Measurements from ENCODE around the gene ABCC3. TPM values are rescaled to one million over a fixed set of nuclear protein-coding genes. Genes with fewer than 3 reads are reported as not detected.
"Not testable (repeated sequence)": the region's sequence is repeated elsewhere in the genome, so short reads cannot be mapped to it uniquely, and the experiment has no call there.

ABCC3 gene
- total RNA-seq, 8 experiments from 2014 or later, result 0.27 to 21.6 (median 0.90) TPM; not detected in 1

DNA sequence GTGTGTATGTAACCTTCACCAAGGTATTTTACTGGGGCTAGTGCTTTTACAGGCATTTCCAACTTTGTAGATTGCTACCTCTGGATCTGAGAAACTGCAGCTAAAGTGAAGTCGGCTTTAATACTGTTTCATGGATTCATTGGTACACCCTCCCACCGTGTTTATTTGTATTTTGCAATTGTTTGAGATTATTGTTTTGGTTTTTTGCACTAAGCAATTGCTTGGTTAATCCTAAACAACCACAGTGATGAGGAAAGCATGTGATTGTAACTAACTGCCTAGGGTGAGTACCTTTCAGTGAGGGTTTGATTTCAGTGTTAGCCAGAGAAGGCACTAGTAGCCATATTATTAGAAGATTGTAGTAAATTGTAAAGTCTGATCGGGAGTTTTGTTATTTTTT, 88.1 kb downstream of the ABCC3 start:
- no peak for ATAC-seq (replicated peaks in 6 of 8)
- Histone ChIP-seq H3K4me3 (peak overlapping the region in 1 of 5 donors; percentile 2), H3K27ac (no peak overlapping the region), H3K4me1 (replicated peaks in 1 of 2) (peaks cover 14 to 17% of the 10 kb centered on the region in 2 donors)
- in situ Hi-C loops (cut with MboI; ENCODE audit: low pct_unique_long_range_greater_than_20kb in 2 of 9, low sequenced_read_pairs in 9 of 9, unreplicated experiment in 9 of 9), result no loop called here
- 0 to 100% (median 63%) methylated on average over 1 to 3 of the region's 3 CpGs for WGBS, 10 experiments

DNA sequence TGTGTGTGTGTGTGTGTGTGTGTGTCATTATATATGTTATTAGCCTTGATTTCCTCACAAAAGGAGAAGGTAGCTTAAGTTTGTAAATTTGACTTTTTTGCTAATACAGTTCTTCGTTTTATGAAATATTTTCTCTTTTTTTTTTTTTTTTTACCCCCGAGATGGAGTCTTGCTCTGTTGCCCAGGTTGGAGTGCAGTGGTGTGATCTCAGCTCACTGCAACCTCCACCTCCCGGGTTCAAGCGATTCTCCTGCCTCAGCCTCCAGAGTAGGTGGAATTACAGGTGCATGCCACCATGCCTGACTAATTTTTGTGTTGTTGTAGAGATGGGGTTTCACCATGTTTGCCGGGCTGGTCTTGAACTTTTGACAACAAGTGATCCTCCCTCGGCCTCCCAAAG, 89.9 kb downstream of the ABCC3 start:
- in situ Hi-C loops (cut with MboI; ENCODE audit: low pct_unique_long_range_greater_than_20kb in 2 of 9, low sequenced_read_pairs in 9 of 9, unreplicated experiment in 9 of 9); ATAC-seq (replicated peaks in 6 of 8); H3K27ac ChIP-seq; H3K4me3 ChIP-seq: not testable (repeated sequence)
- peaks cover 10 to 13% of the 10 kb centered on the region in 2 donors for H3K4me1 ChIP-seq (replicated peaks in 1 of 2)
- 80 to 100% (median 90%) methylated on average over 1 to 4 of the region's 6 CpGs for WGBS, 10 experiments

DNA sequence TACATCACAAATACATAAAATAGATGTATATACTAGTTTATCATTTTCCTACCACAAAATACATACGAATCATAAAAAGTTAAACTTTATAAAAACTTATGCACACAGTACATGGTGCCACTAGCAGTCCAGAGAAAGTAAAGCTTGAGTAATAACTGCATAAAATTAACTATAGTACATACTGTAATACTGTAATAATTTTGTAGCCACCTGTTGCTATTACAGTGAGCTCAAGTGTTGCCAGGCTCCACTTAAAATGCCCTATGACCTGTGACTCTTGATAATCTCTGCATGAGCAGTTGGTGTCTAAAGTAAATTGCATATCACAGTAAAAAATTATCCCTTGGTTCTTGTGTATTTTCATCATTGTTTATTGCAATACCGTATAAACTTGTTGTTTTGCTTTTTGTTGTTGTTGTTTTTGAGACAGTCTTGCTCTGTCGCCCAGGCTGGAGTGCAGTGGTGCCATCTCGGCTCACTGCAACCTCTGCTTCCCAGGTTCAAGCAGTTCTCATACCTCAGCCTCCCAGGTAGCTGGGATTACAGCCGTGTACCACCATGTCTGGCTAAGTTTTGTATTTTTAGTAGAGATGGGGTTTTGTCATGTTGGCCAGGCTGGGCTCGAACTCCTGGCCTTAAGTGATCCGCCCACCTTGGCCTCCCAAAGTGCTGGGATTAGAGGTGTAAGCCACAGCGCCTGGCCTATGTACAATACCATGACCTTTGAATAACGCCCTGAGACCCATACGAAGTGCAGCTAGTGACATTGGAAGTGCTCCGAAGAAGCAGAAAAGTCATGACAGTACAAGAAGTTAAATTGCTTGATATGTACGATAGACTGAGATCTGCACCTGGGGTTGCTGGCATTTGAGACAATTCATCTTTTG, 91.3 kb downstream of the ABCC3 start:
- Histone ChIP-seq H3K4me1 (replicated peaks in 1 of 2) (peaks cover 10 to 13% of the 10 kb centered on the region in 2 donors), H3K27ac (no peak overlapping the region), H3K4me3 (no peak overlapping the region)
- 69 to 100% (median 92%) methylated on average over 4 to 11 of the region's 12 CpGs for whole genome bisulfite sequencing, 10 experiments
- in situ Hi-C loops (cut with MboI; ENCODE audit: low pct_unique_long_range_greater_than_20kb in 2 of 9, low sequenced_read_pairs in 9 of 9, unreplicated experiment in 9 of 9), result no loop called here
- ATAC-seq (replicated peaks in 6 of 8), result no peak

GRCh38 chr17:50728112-50728429, 93.4 kb downstream of the ABCC3 start:
- in situ Hi-C loops (cut with MboI; ENCODE audit: low pct_unique_long_range_greater_than_20kb in 2 of 9, low sequenced_read_pairs in 9 of 9, unreplicated experiment in 9 of 9), result no loop called here
- WGBS, 10 experiments, result 51 to 100% (median 72%) methylated on average over 1 to 2 of the region's 2 CpGs; no CpG with 5 or more reads in 1 of the 10 experiments
- Histone ChIP-seq H3K4me3 (no peak overlapping the region), H3K4me1 (replicated peaks in 1 of 2) (peaks cover 2 to 3% of the 10 kb centered on the region in 2 donors), H3K27ac (no peak overlapping the region)
- no peak for ATAC-seq (replicated peaks in 6 of 8)

GRCh38 chr17:50728881-50729765, 94.4 kb downstream of the ABCC3 start:
- Histone ChIP-seq H3K4me3 (no peak overlapping the region), H3K4me1 (replicated peaks in 1 of 2) (no peaks in the 10 kb centered on the region), H3K27ac (no peak overlapping the region)
- in situ Hi-C loops (cut with MboI; ENCODE audit: low pct_unique_long_range_greater_than_20kb in 2 of 9, low sequenced_read_pairs in 9 of 9, unreplicated experiment in 9 of 9), result no loop called here
- no peak for ATAC-seq (replicated peaks in 6 of 8)
- 55 to 100% (median 88%) methylated on average over 2 to 5 of the region's 5 CpGs for WGBS, 10 experiments

DNA sequence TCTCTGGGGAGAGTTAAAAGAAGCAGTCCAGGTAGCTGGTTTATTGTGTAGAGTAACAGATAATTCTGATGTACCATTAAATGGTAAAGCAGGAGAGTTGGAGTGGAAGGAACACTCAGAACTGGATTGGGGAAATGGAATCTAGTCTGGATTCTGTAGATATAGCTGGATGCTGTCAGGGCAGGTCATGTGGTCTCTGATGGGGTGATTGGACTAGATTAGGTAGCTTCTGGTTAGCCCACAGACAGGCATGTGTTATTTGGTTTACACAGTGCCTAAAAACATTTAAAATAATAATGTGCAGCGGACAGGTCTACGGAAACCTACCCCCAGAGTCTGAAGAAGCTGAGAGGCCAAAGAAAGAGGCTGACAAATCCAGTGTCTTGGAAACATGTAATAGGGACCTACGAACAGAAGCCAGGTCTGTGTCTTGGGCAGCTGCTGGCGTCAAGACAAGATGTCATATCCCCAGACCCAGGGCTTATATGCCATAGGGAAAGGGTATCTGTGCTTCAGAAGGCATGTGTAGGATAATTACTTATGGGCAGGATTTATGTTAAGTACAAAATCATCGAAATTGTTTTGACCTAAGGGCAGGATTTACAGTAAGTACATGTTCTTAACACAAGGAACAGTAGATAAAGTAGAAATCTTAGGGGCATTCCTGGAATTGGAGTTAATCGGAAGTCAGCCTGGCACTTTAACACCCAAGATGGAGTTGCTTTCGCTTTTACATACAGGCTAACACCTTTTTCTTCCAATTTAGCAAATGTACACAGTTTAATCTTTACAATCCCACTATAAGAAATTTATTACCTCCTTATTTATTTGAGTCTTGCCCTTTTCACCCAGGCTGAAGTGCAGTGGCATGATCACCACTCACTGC, 97.1 kb downstream of the ABCC3 start:
- Histone ChIP-seq H3K4me3 (no peak overlapping the region), H3K27ac (no peak overlapping the region), H3K4me1 (replicated peaks in 1 of 2) (no peaks in the 10 kb centered on the region)
- in situ Hi-C loops (cut with MboI; ENCODE audit: low pct_unique_long_range_greater_than_20kb in 2 of 9, low sequenced_read_pairs in 9 of 9, unreplicated experiment in 9 of 9), result no loop called here
- WGBS, 10 experiments, result 14 to 100% (median 89%) methylated on average over 1 to 6 of the region's 7 CpGs; no CpG with 5 or more reads in 1 of the 10 experiments
- ATAC-seq (replicated peaks in 6 of 8), result peak in 1 of 8 experiments; percentile 83

DNA sequence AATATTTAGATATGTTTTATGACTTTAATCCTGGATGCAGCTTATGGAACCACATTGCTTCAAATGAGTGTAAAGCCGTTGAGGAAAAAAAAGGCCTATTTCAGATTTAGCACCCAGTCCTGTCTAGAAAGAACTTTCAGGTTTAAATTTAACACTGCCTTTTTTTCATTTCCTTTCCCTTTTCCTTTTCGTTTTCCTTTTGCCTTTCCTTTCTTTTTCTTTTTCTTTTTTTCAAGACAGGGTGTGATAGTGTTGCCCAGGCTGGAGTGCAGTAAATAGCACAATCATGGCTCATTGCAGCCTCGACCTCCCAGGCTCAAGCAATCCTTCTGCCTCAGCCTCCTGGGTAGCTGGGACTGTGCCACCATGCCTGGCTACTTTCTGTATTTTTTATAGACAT, 100.6 kb downstream of the ABCC3 start:
- WGBS, 10 experiments, result 56 to 100% (median 91%) methylated on average over 1 to 3 of the region's 3 CpGs; no CpG with 5 or more reads in 1 of the 10 experiments
- no peak for ATAC-seq (replicated peaks in 6 of 8)
- Histone ChIP-seq H3K27ac (no peak overlapping the region), H3K4me1 (replicated peaks in 1 of 2) (no peaks in the 10 kb centered on the region), H3K4me3 (no peak overlapping the region)
- in situ Hi-C loops (cut with MboI; ENCODE audit: low pct_unique_long_range_greater_than_20kb in 2 of 9, low sequenced_read_pairs in 9 of 9, unreplicated experiment in 9 of 9), result no loop called here

DNA sequence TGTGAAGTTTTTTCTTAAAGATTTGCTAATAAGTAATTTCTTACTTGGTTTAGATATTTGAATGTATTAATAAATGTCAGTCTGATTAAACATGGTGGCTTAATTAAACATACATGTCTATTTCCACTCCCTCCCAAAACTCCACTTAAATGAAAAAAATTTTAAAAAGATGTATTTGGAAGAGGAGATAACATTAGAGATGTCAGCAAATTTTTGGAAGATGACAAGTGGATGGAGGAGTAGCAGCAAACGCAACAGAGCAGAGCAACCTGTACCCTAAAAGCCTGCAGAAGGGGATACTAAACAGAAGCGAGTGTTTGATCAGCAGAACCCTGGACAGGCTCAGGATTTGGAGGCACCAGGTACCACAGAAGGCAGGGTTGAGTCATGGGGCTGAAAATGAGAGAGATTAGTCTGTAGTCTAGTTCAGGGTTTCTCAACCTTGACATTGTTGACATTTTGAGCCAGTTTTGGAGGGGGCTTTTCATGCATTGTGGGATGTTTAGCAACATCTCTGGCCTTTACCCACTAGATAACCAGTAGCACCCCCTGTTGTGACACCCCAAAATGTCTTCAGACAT, 102.5 kb downstream of the ABCC3 start:
- no peak overlapping the region for H3K27ac ChIP-seq
- ATAC-seq (replicated peaks in 6 of 8), result no peak

GRCh38 chr17:50739098-50739497, 104.4 kb downstream of the ABCC3 start:
- H3K4me3 ChIP-seq, result no peak overlapping the region
- in situ Hi-C loops (cut with MboI; ENCODE audit: low pct_unique_long_range_greater_than_20kb in 2 of 9, low sequenced_read_pairs in 9 of 9, unreplicated experiment in 9 of 9), result no loop called here
- 25 to 68% (median 52%) methylated on average over 1 to 2 of the region's 2 CpGs; no CpG with 5 or more reads in 4 of the 10 experiments for WGBS, 10 experiments
- no peak overlapping the region for H3K27ac ChIP-seq
- H3K4me1 ChIP-seq (replicated peaks in 1 of 2), result no peaks in the 10 kb centered on the region
- ATAC-seq (replicated peaks in 6 of 8), result no peak

More for the DNA sequence above, 102.5 kb downstream of the ABCC3 start:
- Histone ChIP-seq H3K4me3 (no peak overlapping the region), H3K4me1 (replicated peaks in 1 of 2) (no peaks in the 10 kb centered on the region)
- in situ Hi-C loops (cut with MboI; ENCODE audit: low pct_unique_long_range_greater_than_20kb in 2 of 9, low sequenced_read_pairs in 9 of 9, unreplicated experiment in 9 of 9), result no loop called here
- 50 to 100% (median 95%) methylated on average over 1 to 2 of the region's 2 CpGs; no CpG with 5 or more reads in 2 of the 10 experiments for WGBS, 10 experiments

Other genes starting within 250 kb of the ABCC3 start
- 100 to 1,000 TPM in 3 of 8 experiments, 10 to 100 TPM in 5; 44.5 to 143 (median 74.3) TPM for gene LRRC59, start 237.4 kb upstream of the ABCC3 start, total RNA-seq
- gene ACSF2, start 208.7 kb upstream of the ABCC3 start, total RNA-seq, result 10 to 100 TPM in 3 of 8 experiments, 1 to 10 TPM in 5; 1.6 to 31.1 (median 5.6) TPM
- 1 to 10 TPM in 3 of 8 experiments, under 1 TPM in 5; 0.11 to 3.0 (median 0.66) TPM for gene CHAD, start 166.0 kb upstream of the ABCC3 start, total RNA-seq
- 10 to 100 TPM; 13.0 to 44.7 (median 20.0) TPM for gene RSAD1, start 156.0 kb upstream of the ABCC3 start, total RNA-seq
- gene MYCBPAP, start 126.4 kb upstream of the ABCC3 start, total RNA-seq, result 1 to 10 TPM in 4 of 8 experiments, under 1 TPM in 3, not detected in 1; 0.71 to 2.8 (median 1.2) TPM
- under 1 TPM; 0.16 to 0.90 (median 0.54) TPM for gene EPN3, start 102.1 kb upstream of the ABCC3 start, total RNA-seq
- gene SPATA20, start 87.7 kb upstream of the ABCC3 start, total RNA-seq, result 10 to 100 TPM in 6 of 8 experiments, 1 to 10 TPM in 2; 5.4 to 64.4 (median 25.4) TPM
- 1 to 10 TPM in 3 of 8 experiments, under 1 TPM in 5; 0.17 to 4.2 (median 0.62) TPM for gene CACNA1G, start 74.2 kb upstream of the ABCC3 start, total RNA-seq
- 10 to 100 TPM; 12.8 to 43.6 (median 24.7) TPM for gene ANKRD40, start 73.0 kb downstream of the ABCC3 start, total RNA-seq
- gene LUC7L3, start 84.7 kb downstream of the ABCC3 start, total RNA-seq, result 100 to 1,000 TPM; 118 to 263 (median 161) TPM
- 1 to 10 TPM in 2 of 8 experiments, under 1 TPM in 6; 0.20 to 2.6 (median 0.63) TPM for gene ANKRD40CL, start 132.6 kb downstream of the ABCC3 start, total RNA-seq
- gene WFIKKN2, start 200.7 kb downstream of the ABCC3 start, total RNA-seq, result under 1 TPM in 7 of 8 experiments, not detected in 1; 0.05 to 0.76 (median 0.23) TPM
- 10 to 100 TPM; 11.9 to 69.3 (median 26.0) TPM for gene TOB1, start 231.5 kb downstream of the ABCC3 start, total RNA-seq